ENCODE measurements around the gene CHST12.

The CHST12 gene

GRCh38 chr7:2479276-2480069 is 76.1 kb downstream of the CHST12 start:
- no peak for DNase-seq (ENCODE audit: low spot score)

- no peak for DNase-seq (ENCODE audit: low spot score)
Observed at GRCh38 chr7:2480070-2480408, 76.6 kb downstream of the CHST12 start.

GRCh38 chr7:2481195-2481594 is 77.8 kb downstream of the CHST12 start:
- DNase-seq (ENCODE audit: low spot score) = no peak

- no peak for DNase-seq (ENCODE audit: low spot score)
Observed at GRCh38 chr7:2482725-2483451, 79.5 kb downstream of the CHST12 start.

- DNase-seq (ENCODE audit: low spot score) = no peak
Observed at GRCh38 chr7:2483494-2483893, 80.1 kb downstream of the CHST12 start.

- no peak for DNase-seq (ENCODE audit: low spot score)
Observed at GRCh38 chr7:2484868-2485267, 81.5 kb downstream of the CHST12 start.

- no peak for DNase-seq (ENCODE audit: low spot score)
Observed at GRCh38 chr7:2487586-2488271, 84.3 kb downstream of the CHST12 start.

GRCh38 chr7:2488272-2488645 is 84.8 kb downstream of the CHST12 start:
- no peak for DNase-seq (ENCODE audit: low spot score)

GRCh38 chr7:2488681-2489080 is 85.3 kb downstream of the CHST12 start:
- DNase-seq (ENCODE audit: low spot score) = no peak

- no peak for DNase-seq (ENCODE audit: low spot score)
Observed at GRCh38 chr7:2490181-2490651, 86.8 kb downstream of the CHST12 start.

- no peak for DNase-seq (ENCODE audit: low spot score)
Observed at GRCh38 chr7:2492038-2492437, 88.6 kb downstream of the CHST12 start.

GRCh38 chr7:2493205-2494164 is 90.1 kb downstream of the CHST12 start:
- no peak for DNase-seq (ENCODE audit: low spot score)

GRCh38 chr7:2494191-2495130 is 91.0 kb downstream of the CHST12 start:
- DNase-seq (ENCODE audit: low spot score) = no peak

- DNase-seq (ENCODE audit: low spot score) = no peak
Observed at GRCh38 chr7:2495418-2496299, 92.2 kb downstream of the CHST12 start.

- DNase-seq (ENCODE audit: low spot score) = no peak
Observed at GRCh38 chr7:2496375-2496774, 93.0 kb downstream of the CHST12 start.

GRCh38 chr7:2497065-2497464 is 93.7 kb downstream of the CHST12 start:
- DNase-seq (ENCODE audit: low spot score) = no peak

GRCh38 chr7:2497500-2498336 is 94.3 kb downstream of the CHST12 start:
- no peak for DNase-seq (ENCODE audit: low spot score)

Data from HuH-7.5 (cell line).